GM18873 (cell line): ENCODE measurements around the gene CSNK1A1.
"Not testable (repeated sequence)": the region's sequence is repeated elsewhere in the genome, so short reads cannot be mapped to it uniquely, and the experiment has no call there.

Source experiments
- ATAC-seq: cut with Tn5 transposase; IDR thresholded peaks from one replicate; pipeline ENCODE4 v1.9.1; 2021; ENCODE audit warnings: mild to moderate bottlenecking, moderate library complexity, moderate number of reproducible peaks; ENCODE audit not compliant: unreplicated experiment, low FRiP score

CSNK1A1 gene

GRCh38 chr5:149464796-149465489, 86.3 kb downstream of the CSNK1A1 start:
- ATAC-seq: no peak

GRCh38 chr5:149461907-149462306, 89.3 kb downstream of the CSNK1A1 start:
- not testable (repeated sequence) for ATAC-seq

- no peak for ATAC-seq
These were observed 91.3 kb downstream of the CSNK1A1 start for GRCh38 chr5:149459891-149460290.

DNA sequence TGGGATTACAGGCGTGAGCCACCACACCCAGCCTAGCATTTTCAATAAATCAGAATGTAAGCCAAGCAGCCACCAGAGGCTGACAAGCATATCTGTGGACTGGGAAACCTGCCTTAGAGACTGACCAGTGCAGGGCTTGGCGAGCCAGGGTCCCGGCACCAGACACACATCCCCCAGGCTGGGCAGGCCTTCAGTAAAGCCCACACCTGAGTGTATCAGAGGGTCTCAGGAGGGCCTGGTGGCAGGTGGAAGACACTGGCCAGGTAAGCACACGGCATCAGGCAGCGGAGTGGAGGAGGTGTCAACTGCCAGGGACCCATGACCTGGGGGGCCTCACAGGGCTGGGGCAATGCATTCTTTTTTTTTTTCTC, 93.9 kb downstream of the CSNK1A1 start:
- ATAC-seq: no peak

DNA sequence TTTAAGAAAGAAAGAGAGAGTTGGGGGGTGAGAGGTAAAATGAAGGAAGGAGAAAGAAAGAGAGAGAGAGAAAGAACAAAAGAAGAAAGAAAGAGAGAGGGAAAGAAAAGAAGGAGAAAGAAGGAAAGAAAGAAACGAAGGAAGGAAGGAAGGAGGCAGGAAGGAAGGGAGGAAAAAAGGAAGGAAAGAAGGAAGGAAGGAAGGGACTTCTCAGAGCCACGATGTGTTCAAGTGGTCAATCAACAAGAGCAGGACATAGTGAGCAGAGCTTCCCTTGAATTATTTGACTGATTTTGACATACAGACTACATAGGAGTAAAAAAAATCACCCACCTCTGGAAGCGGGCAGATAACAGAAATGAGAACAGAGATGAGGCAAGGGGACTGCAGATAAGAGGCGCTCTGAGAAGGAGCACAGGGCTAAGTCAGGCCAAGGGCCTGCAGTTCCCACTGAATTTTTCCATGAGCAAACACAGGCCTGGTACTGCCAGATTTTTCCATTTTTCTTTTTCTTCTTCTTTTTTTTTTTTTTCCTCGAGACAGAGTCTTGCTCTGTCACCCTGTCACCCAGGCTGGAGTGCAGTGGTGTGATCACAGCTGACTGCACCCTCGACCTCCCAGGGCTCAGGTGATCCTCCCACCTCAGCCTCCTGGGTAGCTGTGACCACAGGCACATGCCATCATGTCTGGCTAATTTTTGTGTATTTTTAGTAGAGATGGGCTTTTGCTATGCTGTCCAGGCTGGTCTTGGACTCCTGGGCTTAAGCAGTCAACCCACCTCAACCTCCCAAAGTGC, 94.4 kb downstream of the CSNK1A1 start:
- no peak for ATAC-seq

DNA sequence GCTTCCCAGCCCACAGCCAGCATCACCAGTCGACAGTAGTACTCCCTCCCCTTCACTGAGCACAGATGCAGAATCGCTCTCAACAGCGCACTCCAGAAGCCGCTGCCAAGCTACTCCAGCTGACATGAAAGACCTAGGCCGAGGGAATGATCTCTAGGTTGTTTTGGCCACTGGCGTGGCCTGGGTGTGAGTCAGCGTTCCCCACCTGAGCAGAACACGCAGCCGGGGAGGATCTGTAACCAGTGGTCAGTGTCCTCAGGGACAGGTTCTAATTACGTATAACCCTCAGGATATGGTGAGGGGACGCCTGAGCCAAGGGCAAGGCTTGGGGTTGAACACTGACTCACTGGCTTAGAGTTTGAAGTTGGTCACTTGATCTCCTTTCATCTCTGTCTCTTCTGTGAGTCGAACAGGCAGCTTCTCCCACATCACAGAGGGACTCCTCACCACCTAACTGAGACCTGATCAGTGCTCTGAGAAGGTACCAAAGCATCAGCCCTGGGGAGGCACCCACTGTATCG, 95.3 kb downstream of the CSNK1A1 start:
- no peak for ATAC-seq

- ATAC-seq: no peak
These were observed 97.4 kb downstream of the CSNK1A1 start for GRCh38 chr5:149453618-149454415.

DNA sequence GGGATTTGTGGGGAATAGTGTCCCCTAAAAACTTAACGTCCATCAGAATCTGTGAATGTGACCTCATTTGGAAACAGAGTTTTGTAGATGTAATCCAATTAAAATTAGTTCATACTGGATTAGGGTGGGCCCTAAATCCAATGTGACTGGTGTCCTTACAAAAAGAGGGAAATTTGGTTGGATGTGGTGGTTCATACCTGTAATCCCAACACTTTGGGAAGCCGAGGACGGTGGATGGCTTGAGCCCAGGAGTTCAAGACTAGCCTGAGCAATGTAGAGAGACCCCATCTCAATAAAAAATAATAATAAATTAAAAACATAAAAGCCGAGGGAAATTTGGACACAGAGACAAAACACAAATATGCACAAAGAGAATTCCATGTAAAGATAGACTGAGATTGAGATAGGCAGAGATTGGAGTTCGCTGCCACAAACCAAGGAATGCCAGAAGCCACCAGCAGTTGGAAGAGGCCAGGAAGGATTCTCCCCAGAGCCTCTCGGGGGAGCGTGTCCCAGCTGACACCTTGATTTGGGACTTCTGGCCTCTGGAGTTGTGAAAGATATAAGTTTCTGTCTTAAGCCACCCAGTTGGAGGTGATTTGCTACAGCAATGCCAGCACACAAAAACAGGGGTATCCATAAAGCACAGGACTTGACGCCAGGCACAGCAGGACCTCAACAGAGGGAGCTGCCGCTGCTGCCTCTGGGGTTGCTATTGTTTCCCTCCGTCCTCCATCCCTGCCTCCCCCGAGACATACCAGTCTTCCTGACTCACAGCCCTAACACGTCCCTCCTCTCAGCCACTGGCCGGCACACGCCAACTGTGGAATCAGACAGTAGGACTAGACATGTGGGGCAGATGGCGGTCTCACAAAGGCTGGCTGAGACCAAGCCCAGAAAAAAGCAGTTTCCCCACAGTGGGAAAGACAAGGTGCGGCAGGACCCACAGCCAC, 98.3 kb downstream of the CSNK1A1 start:
- no peak for ATAC-seq

DNA sequence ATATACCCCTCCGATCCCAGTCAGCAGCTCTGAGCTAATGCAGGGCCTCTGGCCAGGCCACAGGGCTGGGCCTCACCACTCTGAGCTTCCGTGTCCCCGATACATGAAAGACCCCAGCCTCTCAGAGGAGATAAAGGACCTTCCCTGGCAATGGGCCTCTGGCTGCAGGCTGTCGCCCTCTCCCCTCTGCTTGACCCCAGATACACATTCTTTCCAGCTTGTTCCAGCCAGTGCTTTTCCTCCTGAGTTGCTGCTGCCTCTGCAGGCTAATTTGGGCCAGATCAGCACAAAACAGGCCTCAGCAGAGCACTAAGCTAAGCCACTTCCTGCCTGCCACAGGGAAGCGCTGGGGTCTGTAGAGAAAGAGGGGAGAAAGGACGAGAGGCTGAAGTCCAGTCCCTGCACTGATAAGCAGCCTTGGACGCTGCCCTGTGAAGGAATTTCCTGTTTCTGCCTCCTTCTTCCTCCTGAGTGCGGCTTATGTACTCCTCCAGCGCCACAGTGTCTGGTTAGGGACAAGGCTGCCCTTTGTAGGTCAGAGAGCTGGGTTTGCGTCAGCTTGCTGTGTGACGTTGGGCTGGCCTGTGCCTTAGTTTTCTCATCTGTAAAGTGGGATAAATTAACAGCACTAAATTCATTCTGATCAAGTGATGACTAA, 99.1 kb downstream of the CSNK1A1 start:
- no peak for ATAC-seq

DNA sequence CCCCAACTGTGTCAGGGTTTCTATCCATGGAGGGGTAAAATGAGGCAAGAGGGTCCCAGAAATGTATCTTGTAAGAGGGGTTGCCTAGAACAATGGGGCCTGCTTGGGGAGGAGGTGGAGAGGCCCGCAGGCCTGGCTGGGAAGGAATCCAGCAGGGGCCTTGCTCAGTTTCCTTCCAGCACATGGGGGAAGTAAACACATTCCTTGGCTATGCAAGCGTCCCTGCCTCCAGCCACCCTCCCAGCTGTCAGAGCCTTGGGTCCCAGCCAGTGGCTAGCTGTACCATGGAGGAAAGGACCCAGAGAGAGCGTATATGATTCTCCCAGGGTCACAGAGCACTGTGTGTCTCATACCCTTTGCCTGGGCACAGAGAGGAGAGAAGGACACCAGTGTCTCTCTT, 101.0 kb downstream of the CSNK1A1 start:
- ATAC-seq: no peak

DNA sequence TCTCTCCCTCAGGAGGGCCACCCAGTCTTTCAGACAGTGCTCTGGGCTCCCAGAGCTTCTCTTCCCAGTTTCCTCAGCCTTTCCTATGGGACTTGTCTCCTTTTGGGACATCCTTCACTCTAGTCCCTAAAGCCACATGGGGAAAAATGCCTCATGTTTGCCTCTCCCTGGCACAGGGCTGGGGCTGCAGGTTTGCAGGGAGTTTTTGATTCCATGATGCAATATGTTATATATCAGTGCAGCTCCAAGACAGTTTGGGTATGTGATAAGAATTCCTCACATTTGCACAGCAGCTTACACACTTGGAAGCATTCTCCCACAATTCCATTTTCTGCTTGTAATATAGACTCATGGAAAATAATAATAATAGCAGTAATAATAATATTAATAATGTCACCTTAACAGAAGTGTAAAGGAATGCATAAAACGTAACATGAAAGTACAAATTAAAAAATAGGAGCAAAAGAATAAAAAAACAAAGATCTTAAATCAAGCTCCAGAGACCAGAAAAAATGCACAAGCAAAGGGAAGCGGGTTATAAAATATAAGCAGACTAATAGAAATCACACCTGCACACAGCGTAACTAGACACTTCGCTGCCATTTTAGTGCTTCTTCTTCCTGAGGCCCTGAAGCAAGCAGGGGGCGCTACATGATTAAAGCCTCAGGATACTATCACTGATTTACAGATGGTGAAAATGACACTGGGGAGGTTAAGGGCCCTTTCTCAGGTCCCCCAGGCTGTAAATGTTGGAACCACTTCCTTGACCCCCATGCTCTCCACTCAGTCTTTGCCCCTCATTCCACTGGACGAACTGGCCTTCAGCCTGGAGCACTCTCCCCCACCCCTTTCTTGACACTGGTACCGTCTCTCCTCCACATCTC, 102.2 kb downstream of the CSNK1A1 start:
- ATAC-seq: no peak

- no peak for ATAC-seq
These were observed 102.8 kb downstream of the CSNK1A1 start for GRCh38 chr5:149448431-149448830.

DNA sequence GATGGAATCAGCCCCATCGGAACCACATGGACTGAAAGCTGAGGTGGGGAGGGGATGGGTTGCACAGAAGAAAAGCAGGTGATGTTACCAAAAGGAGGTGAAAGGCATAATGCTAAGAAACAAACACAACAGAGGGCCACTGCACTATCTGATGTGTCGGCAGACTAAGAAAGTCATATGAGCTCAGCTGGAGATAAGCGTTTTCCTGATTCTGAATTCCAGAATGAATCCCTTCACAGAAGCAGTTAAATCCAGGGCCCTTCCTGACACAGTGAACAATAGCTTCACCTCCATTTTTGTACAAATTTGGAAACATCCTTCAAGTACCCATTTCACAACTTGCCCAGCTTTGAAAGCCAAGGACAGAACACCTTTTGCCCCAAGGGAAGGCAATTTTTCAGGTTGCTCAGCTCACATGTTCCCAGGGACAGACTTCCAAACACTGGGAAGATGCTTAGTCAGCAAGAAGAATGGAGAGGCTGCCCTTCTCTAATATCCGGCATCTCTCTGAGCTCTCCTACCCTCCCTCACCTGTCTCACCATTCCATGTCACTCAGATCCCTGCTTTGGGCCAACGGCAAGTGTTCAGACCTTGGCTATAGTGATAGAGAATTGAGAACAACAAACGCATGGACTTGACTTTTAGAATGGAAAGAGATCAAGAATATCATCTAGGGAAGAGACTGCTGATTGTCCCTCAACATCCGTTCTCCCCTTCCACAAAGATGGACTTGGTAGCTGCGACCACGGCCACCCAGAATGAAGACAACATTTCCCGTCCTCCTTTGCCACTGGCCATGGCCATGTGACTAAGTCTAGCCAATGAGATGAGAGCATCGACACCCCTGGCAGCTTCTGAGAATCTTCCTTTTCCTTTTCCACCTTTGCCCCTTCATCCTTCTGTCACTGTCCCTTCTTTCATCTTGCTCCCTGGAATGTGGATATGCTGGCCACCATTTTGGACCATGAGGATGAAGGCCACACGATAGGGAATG, 103.6 kb downstream of the CSNK1A1 start:
- no peak for ATAC-seq

- not testable (repeated sequence) for ATAC-seq
These were observed 104.4 kb downstream of the CSNK1A1 start for GRCh38 chr5:149446794-149447193.

GRCh38 chr5:149445739-149446369, 105.4 kb downstream of the CSNK1A1 start:
- no peak for ATAC-seq

DNA sequence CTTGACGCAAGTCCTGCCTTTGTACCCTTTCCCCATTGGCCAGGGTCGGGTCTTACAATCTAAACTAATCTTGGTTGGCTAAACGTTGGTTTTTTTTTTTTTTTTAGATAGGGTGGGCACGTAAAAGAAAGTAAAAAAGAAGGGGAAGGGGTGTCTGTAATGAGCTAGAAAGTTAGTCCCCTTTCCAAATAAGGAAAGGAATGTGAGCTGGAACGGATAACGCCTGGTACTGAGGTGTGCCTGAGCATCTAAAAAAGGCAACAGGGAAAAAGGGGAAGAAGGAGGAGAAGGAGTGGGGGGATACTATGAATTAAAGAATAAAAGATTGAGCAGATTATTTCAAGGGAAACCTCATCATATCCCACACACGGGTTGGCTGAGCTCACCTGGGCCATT, 105.9 kb downstream of the CSNK1A1 start:
- ATAC-seq: no peak

DNA sequence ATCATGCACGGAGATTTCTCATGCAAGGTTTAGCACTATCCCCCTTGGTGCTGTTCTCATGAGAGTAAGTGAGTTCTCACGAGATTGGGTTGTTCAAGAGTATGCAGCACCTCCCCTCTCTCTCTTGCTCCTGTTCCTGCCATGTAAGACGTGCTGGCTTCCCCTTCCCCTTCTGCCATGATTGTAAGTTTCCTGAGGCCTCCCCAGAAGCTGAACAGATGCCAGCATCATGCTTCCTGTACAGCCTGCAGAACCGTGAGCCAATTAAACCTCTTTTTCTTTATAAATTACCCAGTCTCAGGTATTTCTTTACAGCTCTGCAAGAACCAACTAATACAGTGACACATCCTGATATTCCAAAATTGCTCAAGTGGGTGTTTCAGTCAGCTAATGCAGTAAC, 106.8 kb downstream of the CSNK1A1 start:
- ATAC-seq: not testable (repeated sequence)
